HCT116 (cell line): ENCODE results near the gene PTGIS.

Source experiments
- EZH2 ChIP-seq: fragments of 200-600 bp; sonication (generic); IDR thresholded peaks from 2 replicates; pipeline ENCODE4 v1.6.1; 2017; ENCODE audit warnings: antibody characterized with exemption, mixed run types
- POLR2AphosphoS5 ChIP-seq: IDR thresholded peaks from 2 replicates; pipeline ENCODE4 v1.6.1; 2011; ENCODE audit warnings: mild to moderate bottlenecking, low read depth, low read length, moderate library complexity
- SP1 ChIP-seq: IDR thresholded peaks from 2 replicates; pipeline ENCODE4 v1.6.1; 2012; ENCODE audit warnings: low read depth
- TF ChIP-seq, protein P1 (sequence below), 3 experiments: fragments of 200-600 bp in 1 of 3; sonication (generic) in 1 of 3; IDR thresholded peaks in 2 of 3; conservative IDR thresholded peaks in 1 of 3; 2 replicates each; pipeline ENCODE4 v1.5.1; 2012 to 2017; ENCODE audit warnings: low read depth in 2 of 3, low read length in 2 of 3, antibody characterized with exemption in 1 of 3, borderline replicate concordance in 1 of 3, control low read depth in 1 of 3, mild to moderate bottlenecking in 1 of 3, mixed read lengths in 1 of 3, mixed run types in 1 of 3, moderate library complexity in 1 of 3; ENCODE audit not compliant: insufficient read depth in 1 of 3
- TF ChIP-seq, protein P2 (sequence below): IDR thresholded peaks from 2 replicates; pipeline ENCODE4 v1.6.1; 2012

DNA sequence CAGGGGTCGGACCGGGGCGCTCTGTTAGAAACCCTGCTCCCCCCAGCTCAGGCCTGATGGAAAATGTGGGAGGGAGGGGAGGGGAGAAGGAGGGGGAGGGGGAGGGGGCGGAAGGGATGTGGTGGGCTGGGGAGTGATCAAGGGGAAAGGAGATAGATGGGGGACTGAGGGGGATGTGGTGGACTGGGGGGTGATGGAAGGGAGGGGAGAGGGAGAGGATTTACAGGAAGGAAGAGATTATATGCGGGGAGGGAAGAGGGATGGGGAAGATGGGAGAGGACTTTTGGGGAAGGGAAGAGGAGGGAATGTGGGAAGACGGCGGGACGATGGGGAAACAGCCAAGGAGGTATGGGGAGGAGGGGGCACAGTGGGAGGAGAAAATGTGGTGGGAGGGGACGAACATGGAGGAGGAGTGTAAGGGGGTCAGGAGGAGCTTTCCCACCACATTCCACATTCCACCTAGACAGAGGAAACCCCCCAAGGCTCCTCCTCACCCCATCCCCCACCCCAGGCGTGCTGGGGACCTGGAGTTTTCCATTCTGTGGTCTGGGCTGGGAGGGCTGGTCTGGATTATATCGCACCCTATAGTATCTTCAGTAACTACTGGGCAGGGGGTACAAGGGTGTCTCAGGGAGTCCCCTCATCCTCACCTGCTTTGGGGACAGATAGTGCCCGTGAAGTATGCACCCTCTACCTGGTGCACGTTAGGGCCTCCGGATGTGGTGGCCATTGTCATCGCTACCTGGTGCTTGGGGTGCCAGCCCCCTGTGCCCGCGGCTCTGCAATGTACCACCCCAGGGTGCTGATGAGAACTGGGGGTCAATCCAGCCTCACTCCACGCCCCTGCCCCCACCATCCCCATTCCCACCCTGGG lies 578 bp upstream of the PTGIS start:
- TF ChIP-seq, protein P1, sequence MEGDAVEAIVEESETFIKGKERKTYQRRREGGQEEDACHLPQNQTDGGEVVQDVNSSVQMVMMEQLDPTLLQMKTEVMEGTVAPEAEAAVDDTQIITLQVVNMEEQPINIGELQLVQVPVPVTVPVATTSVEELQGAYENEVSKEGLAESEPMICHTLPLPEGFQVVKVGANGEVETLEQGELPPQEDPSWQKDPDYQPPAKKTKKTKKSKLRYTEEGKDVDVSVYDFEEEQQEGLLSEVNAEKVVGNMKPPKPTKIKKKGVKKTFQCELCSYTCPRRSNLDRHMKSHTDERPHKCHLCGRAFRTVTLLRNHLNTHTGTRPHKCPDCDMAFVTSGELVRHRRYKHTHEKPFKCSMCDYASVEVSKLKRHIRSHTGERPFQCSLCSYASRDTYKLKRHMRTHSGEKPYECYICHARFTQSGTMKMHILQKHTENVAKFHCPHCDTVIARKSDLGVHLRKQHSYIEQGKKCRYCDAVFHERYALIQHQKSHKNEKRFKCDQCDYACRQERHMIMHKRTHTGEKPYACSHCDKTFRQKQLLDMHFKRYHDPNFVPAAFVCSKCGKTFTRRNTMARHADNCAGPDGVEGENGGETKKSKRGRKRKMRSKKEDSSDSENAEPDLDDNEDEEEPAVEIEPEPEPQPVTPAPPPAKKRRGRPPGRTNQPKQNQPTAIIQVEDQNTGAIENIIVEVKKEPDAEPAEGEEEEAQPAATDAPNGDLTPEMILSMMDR (IDR thresholded peaks at IDR 0.05 in 2 of 3, conservative IDR thresholded peaks at IDR 0.05 in 1 of 3; ENCODE audit: borderline replicate concordance in 1 of 3, insufficient read depth in 1 of 3, low read depth in 2 of 3, low read length in 2 of 3) = no peak
- TF ChIP-seq EZH2 (no peak), SP1 (no peak), POLR2AphosphoS5 (no peak)
- TF ChIP-seq, protein P2, sequence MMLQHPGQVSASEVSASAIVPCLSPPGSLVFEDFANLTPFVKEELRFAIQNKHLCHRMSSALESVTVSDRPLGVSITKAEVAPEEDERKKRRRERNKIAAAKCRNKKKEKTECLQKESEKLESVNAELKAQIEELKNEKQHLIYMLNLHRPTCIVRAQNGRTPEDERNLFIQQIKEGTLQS = no peak
